Measurements from ENCODE around the gene ADAMTS14.
"Not testable (repeated sequence)": the region's sequence is repeated elsewhere in the genome, so short reads cannot be mapped to it uniquely, and the experiment has no call there.

DNA sequence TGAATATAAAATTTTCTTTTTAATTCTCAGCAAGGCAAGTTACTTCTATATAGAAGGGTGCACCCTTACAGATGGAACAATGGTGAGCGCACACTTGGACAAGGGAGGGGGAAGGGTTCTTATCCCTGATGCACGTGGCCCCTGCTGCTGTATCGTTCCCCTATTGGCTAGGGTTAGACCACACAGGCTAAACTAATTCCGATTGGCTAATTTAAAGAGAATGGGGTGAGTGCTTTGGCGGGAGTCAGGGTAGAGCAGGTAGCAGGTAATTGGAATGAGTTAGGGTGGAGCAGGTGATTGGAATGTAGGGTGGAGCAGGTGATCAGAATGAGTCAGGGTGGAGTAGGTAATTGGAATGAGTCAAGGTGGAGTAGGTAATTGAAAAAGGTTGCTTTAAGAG lies 37.8 kb upstream of the ADAMTS14 start:
- TF ChIP-seq POLR2A, POLR2AphosphoS5, SPI1, TAF1, POU2F2 (IDR thresholded peaks at IDR 0.05; ENCODE audit: low read depth, low read length): not testable (repeated sequence)

Data from GM12891 (cell line).